ENCODE results near the gene PABPC1L.

PABPC1L gene

GRCh38 chr20:44936510-44936909 lies 26.6 kb downstream of the PABPC1L start:
- TF ChIP-seq CTCF (IDR thresholded peaks at IDR 0.05; ENCODE audit: insufficient read depth, low read length, poor library complexity, severe bottlenecking) = no peak
- TF ChIP-seq EZH2phosphoT487 (conservative IDR thresholded peaks at IDR 0.05; ENCODE audit: low read length) = no peak
- no peaks in the 10 kb centered on the region for H3K9me3 ChIP-seq (ENCODE audit: insufficient read depth, low read length)
- no peaks in the 10 kb centered on the region for H3K79me2 ChIP-seq (ENCODE audit: insufficient read depth, low read length)
- no peaks in the 10 kb centered on the region for H3K36me3 ChIP-seq (ENCODE audit: low read length)
- H3K4me2 ChIP-seq (ENCODE audit: low read depth, low read length, poor library complexity, severe bottlenecking) = no peak overlapping the region
- no peaks in the 10 kb centered on the region for H3K27me3 ChIP-seq (ENCODE audit: low read length)
- no peaks in the 10 kb centered on the region for H3F3A ChIP-seq (ENCODE audit: insufficient read depth)
- no peaks in the 10 kb centered on the region for H4K20me1 ChIP-seq (ENCODE audit: low read depth, low read length)
- H3K27ac ChIP-seq (ENCODE audit: low read depth, low read length) = no peak overlapping the region
- H3K4me3 ChIP-seq (ENCODE audit: insufficient read depth, low read length, poor library complexity, severe bottlenecking) = no peak overlapping the region
- no peaks in the 10 kb centered on the region for H3K9me2 ChIP-seq (replicated peaks; ENCODE audit: insufficient read depth, low read length)
- no peak overlapping the region for H2AFZ ChIP-seq (ENCODE audit: low read depth, low read length, severe bottlenecking)
- no peak overlapping the region for H3K9ac ChIP-seq (ENCODE audit: low read length)

GRCh38 chr20:44938637-44939036 lies 28.8 kb downstream of the PABPC1L start:
- H3K4me3 ChIP-seq (ENCODE audit: insufficient read depth, low read length, poor library complexity, severe bottlenecking) = no peak overlapping the region
- H3K79me2 ChIP-seq (ENCODE audit: insufficient read depth, low read length) = no peaks in the 10 kb centered on the region
- no peaks in the 10 kb centered on the region for H3K9me2 ChIP-seq (replicated peaks; ENCODE audit: insufficient read depth, low read length)
- H4K20me1 ChIP-seq (ENCODE audit: low read depth, low read length) = no peaks in the 10 kb centered on the region
- H3K27me3 ChIP-seq (ENCODE audit: low read length) = no peaks in the 10 kb centered on the region
- H2AFZ ChIP-seq (ENCODE audit: low read depth, low read length, severe bottlenecking) = no peak overlapping the region
- no peak overlapping the region for H3K27ac ChIP-seq (ENCODE audit: low read depth, low read length)
- no peaks in the 10 kb centered on the region; the same call in 1 of the 2 replicates for H3F3A ChIP-seq (ENCODE audit: insufficient read depth)
- no peak for TF ChIP-seq EZH2phosphoT487 (conservative IDR thresholded peaks at IDR 0.05; ENCODE audit: low read length)
- no peak for TF ChIP-seq CTCF (IDR thresholded peaks at IDR 0.05; ENCODE audit: insufficient read depth, low read length, poor library complexity, severe bottlenecking)
- H3K9ac ChIP-seq (ENCODE audit: low read length) = no peak overlapping the region
- H3K9me3 ChIP-seq (ENCODE audit: insufficient read depth, low read length) = no peaks in the 10 kb centered on the region
- H3K4me2 ChIP-seq (ENCODE audit: low read depth, low read length, poor library complexity, severe bottlenecking) = no peak overlapping the region
- H3K36me3 ChIP-seq (ENCODE audit: low read length) = 0 out of 2 replicates have a peak, but pooled peaks cover 3% of the 10 kb centered on the region

GRCh38 chr20:44941120-44941691 lies 31.3 kb downstream of the PABPC1L start:
- Histone ChIP-seq H3K27me3 (ENCODE audit: low read length) (no peaks in the 10 kb centered on the region), H3K79me2 (ENCODE audit: insufficient read depth, low read length) (no peaks in the 10 kb centered on the region), H3K4me3 (ENCODE audit: insufficient read depth, low read length, poor library complexity, severe bottlenecking) (no peak overlapping the region), H4K20me1 (ENCODE audit: low read depth, low read length) (no peaks in the 10 kb centered on the region), H3K4me2 (ENCODE audit: low read depth, low read length, poor library complexity, severe bottlenecking) (no peak overlapping the region), H3K36me3 (ENCODE audit: low read length) (peaks cover 13% of the 10 kb centered on the region; the same call in 1 of the 2 replicates), H3K9me3 (ENCODE audit: insufficient read depth, low read length) (no peaks in the 10 kb centered on the region), H2AFZ (ENCODE audit: low read depth, low read length, severe bottlenecking) (no peak overlapping the region), H3K9ac (ENCODE audit: low read length) (no peak overlapping the region), H3K27ac (ENCODE audit: low read depth, low read length) (no peak overlapping the region), H3F3A (ENCODE audit: insufficient read depth) (no peaks in the 10 kb centered on the region; the same call in 1 of the 2 replicates), H3K9me2 (replicated peaks; ENCODE audit: insufficient read depth, low read length) (no peaks in the 10 kb centered on the region)
- TF ChIP-seq EZH2phosphoT487 (conservative IDR thresholded peaks at IDR 0.05; ENCODE audit: low read length) = no peak
- TF ChIP-seq CTCF (IDR thresholded peaks at IDR 0.05; ENCODE audit: insufficient read depth, low read length, poor library complexity, severe bottlenecking) = no peak
